HG02885 (cell line): ENCODE results near the gene ESRRA.

Source experiments
- ATAC-seq: cut with Tn5 transposase; IDR thresholded peaks from one replicate; pipeline ENCODE4 v1.9.1; 2021; ENCODE audit warnings: mild to moderate bottlenecking; ENCODE audit not compliant: unreplicated experiment, poor library complexity

Gene ESRRA

GRCh38 chr11:64305075-64305690 lies at the start of gene ESRRA:
Gene ESRRA, plus strand, starts transcription at chr11:64305524. Its CDS starts 1,656 bp downstream, at chr11:64307180.
- ATAC-seq: peak; percentile 73

GRCh38 chr11:64256300-64256699 lies 49.0 kb upstream of the ESRRA start:
- ATAC-seq: no peak

DNA sequence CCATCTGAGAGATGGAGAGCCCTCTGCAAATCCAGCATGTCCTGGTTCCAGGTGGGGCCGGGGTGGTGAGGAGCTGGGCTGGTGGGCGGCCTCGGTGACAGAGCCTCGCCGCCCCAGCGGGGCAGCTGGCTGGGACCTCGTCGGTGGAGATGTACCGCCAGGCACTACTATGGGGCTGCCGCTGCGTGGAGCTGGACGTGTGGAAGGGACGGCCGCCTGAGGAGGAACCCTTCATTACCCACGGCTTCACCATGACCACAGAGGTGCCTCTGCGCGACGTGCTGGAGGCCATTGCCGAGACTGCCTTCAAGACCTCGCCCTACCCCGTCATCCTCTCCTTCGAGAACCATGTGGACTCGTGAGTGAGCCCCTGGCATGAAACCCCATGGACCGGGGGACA lies 47.0 kb upstream of the ESRRA start:
- no peak for ATAC-seq

DNA sequence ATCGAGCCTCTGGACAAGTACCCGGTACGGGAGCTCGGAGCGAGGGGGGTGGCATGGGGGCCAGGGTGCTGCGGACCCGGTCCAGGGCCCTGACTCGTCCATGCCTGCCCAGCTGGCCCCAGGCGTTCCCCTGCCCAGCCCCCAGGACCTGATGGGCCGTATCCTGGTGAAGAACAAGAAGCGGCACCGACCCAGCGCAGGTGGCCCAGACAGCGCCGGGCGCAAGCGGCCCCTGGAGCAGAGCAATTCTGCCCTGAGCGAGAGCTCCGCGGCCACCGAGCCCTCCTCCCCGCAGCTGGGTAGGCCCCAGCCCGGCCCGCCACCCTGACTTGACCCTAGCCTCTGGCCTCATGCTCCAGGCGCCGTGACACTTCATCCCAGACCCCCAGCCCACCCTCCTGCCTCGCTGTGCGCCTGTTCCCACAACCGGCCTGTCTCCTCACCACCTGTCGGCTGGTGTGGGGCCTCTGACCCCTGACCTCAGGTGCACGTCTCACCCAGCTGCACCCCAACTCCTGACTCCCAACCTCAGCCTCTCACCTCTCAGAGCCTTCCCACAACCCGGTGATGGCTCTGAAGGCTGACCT lies 46.3 kb upstream of the ESRRA start:
- no peak for ATAC-seq

- no peak for ATAC-seq
Observed at GRCh38 chr11:64259533-64260067, 45.7 kb upstream of the ESRRA start.

DNA sequence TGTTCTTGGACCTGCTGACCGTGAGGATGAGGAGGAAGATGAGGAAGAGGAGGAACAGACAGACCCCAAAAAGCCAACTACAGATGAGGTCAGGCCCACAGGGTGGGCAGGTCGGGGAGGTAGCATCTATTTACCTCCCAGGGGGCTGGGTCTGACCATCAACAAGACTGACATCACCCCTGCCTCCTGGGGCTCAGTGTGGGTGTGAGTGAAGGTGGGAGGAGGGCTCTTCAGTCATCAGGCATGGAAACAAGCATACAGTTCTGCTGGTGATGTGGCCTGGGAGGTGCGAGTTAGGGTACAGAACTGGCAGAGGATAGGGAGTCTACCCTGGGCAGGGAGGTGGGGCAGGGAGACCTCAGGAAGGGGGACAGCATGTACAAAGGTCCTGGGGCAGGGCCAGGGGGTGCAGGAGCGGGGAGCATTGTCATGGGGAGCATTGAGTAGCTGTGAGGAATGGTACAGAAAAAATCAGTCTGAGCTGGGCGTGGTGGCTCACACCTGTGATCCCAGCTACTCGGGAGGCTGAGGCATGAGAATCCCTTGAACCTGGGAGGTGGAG lies 45.1 kb upstream of the ESRRA start:
- no peak for ATAC-seq

- no peak for ATAC-seq
Observed at GRCh38 chr11:64261556-64262080, 43.7 kb upstream of the ESRRA start.

DNA sequence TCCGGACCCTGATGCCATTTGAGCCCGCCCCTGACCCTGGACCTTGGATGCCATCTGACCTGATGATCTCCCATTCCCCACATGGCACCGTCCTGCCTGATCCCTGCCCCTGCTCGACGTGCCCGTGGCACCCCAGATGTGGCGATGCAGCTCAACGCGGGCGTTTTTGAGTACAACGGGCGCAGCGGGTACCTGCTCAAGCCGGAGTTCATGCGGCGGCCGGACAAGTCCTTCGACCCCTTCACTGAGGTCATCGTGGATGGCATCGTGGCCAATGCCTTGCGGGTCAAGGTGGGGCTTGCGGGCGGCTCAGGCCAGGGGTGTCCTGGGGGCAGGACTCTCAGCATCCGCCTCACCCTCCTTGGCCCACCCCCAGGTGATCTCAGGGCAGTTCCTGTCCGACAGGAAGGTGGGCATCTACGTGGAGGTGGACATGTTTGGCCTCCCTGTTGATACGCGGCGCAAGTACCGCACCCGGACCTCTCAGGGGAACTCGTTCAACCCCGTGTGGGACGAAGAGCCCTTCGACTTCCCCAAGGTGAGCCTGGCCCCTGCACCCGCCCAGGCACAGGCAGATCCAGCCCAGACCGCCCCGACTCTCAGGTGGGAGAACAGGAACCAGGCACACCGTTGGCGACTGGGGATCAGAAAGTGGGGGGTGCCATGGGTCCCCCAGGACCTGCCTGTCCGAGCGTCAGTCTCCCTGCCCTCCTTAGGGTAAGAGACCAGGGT lies 42.9 kb upstream of the ESRRA start:
- ATAC-seq: no peak

DNA sequence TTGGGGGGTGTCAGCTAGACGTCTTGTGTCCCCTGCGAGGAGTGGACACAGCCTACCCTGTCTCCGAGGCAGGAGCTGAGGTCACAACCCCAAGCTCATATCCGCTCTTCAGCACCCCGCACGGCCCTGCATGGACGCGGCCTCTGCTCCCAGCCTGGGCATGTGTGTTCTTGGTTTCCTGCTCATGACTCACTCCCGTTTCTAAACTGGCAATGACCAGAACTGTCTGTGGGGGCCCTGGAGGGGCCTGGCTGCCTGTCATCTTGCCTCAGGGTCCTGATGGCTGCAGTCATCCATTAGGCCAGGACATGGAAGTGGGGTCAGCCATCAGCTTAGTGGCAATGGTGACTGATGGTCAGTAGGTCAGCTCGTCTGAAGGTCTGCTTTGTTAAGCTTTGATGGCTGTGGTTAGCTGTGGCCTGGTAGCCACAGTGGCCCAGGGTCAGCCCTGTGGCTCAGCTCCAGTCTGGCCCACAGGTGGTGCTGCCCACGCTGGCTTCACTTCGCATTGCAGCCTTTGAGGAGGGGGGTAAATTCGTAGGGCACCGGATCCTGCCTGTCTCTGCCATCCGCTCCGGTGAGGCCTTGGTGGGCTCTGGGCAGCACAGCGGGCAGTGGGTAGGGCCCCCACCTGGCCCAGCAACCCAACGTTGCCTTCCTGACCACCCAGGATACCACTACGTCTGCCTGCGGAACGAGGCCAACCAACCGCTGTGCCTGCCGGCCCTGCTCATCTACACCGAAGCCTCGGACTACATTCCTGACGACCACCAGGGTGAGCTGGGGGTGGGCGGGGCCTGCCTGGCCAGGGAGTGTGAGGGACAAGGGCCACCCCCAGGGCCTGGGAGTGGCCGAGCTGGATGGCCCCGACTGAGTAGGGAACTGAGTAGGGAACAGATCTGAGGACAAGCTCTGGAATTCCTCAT lies 42.0 kb upstream of the ESRRA start:
- ATAC-seq: no peak

- no peak for ATAC-seq
Observed at GRCh38 chr11:64263947-64264317, 41.4 kb upstream of the ESRRA start.

GRCh38 chr11:64264371-64264852 lies 40.9 kb upstream of the ESRRA start:
- ATAC-seq: no peak

- ATAC-seq: no peak
Observed at GRCh38 chr11:64265176-64266160, 39.9 kb upstream of the ESRRA start.

DNA sequence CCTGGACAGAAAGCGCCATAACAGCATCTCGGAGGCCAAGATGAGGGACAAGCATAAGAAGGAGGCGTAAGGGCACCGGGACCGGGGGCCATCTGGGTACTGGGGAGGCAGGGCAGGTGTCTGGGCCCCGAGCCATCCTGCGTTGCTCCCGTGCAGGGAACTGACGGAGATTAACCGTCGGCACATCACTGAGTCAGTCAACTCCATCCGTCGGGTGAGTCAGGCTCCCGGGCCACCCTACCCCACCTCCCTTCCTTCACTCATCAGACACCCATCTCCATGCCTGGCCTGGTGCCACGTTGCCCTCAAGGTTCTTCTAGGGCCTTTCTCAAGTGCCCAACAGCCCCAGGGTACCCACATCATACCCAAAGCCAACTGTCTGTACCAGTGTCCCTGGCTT lies 39.0 kb upstream of the ESRRA start:
- ATAC-seq: no peak

GRCh38 chr11:64267207-64267945 lies 37.9 kb upstream of the ESRRA start:
- ATAC-seq: no peak

- ATAC-seq: no peak
Observed at GRCh38 chr11:64268025-64268892, 37.1 kb upstream of the ESRRA start.

- ATAC-seq: peak; percentile 12
Observed at GRCh38 chr11:64268893-64269539, 36.3 kb upstream of the ESRRA start.
